PC-3 (cell line): ENCODE measurements around the gene ARHGDIB. TPM values are rescaled to one million over a fixed set of nuclear protein-coding genes. Genes with fewer than 3 reads are reported as not detected.

Experiments used
- ATAC-seq: fragments of 200-7000 bp; cut with Tn5 transposase; 2 replicates; pipeline ENCODE4 v1.9.1; 2020; ENCODE audit warnings: mild to moderate bottlenecking, moderate library complexity
- BruUV-seq: library from RNA; stranded (reverse); fragments of 400-500 nt; replicated peaks from 2 replicates; lab custom pipeline; 2021; lab: Mats Ljungman, UMichigan
- CTCF ChIA-PET: fragments of 300-600 bp; sonication (Branson Sonifier 250); formaldehyde crosslinking; loops from one replicate; lab custom pipeline; 2022; ENCODE audit warnings: antibody characterized with exemption; lab: Charles Lee
- POLR2A ChIA-PET: fragments of 300-600 bp; sonication (Branson Sonifier 250); formaldehyde crosslinking; loops from one replicate; lab custom pipeline; 2022; ENCODE audit warnings: antibody characterized with exemption; ENCODE audit not compliant: unreplicated experiment; lab: Charles Lee
- DNase-seq: peaks from one replicate; pipeline ENCODE4 v3.0.0-alpha.2; 2015
- H2AFZ ChIP-seq: fragments of 300-600 bp; sonication (generic); 2 replicates; pipeline ENCODE4 v1.6.0; 2016; ENCODE audit warnings: antibody characterized with exemption, low read length
- H3F3A ChIP-seq: fragments of 300-600 bp; sonication (generic); one replicate; pipeline ENCODE4 v1.6.0; 2017; ENCODE audit warnings: antibody characterized with exemption, low read length, control low read depth, mild to moderate bottlenecking; ENCODE audit not compliant: unreplicated experiment
- H3K27ac ChIP-seq: fragments of 300-600 bp; sonication (generic); 2 replicates; pipeline ENCODE4 v1.5.1; 2016; ENCODE audit warnings: mild to moderate bottlenecking, low read length
- H3K27me3 ChIP-seq: fragments of 300-600 bp; sonication (generic); 2 replicates; pipeline ENCODE4 v1.6.1; 2016; ENCODE audit warnings: low read length, mixed read lengths
- H3K36me3 ChIP-seq: fragments of 300-600 bp; sonication (generic); 2 replicates; pipeline ENCODE4 v1.6.1; 2016; ENCODE audit warnings: low read depth, mixed run types, low read length, mixed read lengths
- H3K4me1 ChIP-seq: fragments of 300-600 bp; sonication (generic); 2 replicates; pipeline ENCODE4 v1.5.1; 2016; ENCODE audit warnings: low read length; ENCODE audit not compliant: insufficient read depth
- H3K4me2 ChIP-seq: fragments of 300-600 bp; sonication (generic); 2 replicates; pipeline ENCODE4 v1.6.0; 2016; ENCODE audit warnings: low read length
- H3K4me3 ChIP-seq: fragments of 300-600 bp; sonication (generic); 2 replicates; pipeline ENCODE4 v1.5.1; 2016; ENCODE audit warnings: mild to moderate bottlenecking, low read length, mixed read lengths
- H3K79me2 ChIP-seq: fragments of 300-600 bp; sonication (generic); 2 replicates; pipeline ENCODE4 v1.6.1; 2017; ENCODE audit warnings: low read length, mixed read lengths
- H3K9ac ChIP-seq: fragments of 300-600 bp; sonication (generic); 2 replicates; pipeline ENCODE4 v1.6.0; 2016; ENCODE audit warnings: mild to moderate bottlenecking, low read length
- H3K9me2 ChIP-seq: fragments of 300-600 bp; sonication (generic); replicated peaks from 2 replicates; pipeline ENCODE4 v1.6.1; 2016; ENCODE audit warnings: mixed run types, low read length, mixed read lengths
- H3K9me3 ChIP-seq: fragments of 300-600 bp; sonication (generic); 2 replicates; pipeline ENCODE4 v1.6.1; 2016; ENCODE audit warnings: low read length, mixed read lengths
- H4K20me1 ChIP-seq: fragments of 300-600 bp; sonication (generic); 2 replicates; pipeline ENCODE4 v1.6.1; 2016; ENCODE audit warnings: low read length, mixed read lengths
- EZH2 ChIP-seq: fragments of 300-600 bp; sonication (generic); IDR thresholded peaks from one replicate; pipeline ENCODE4 v1.6.1; 2017; ENCODE audit warnings: antibody characterized with exemption, mild to moderate bottlenecking, low read length; ENCODE audit not compliant: unreplicated experiment
- EZH2phosphoT487 ChIP-seq: fragments of 300-600 bp; sonication (generic); IDR thresholded peaks from 2 replicates; pipeline ENCODE4 v1.6.1; 2018; ENCODE audit warnings: mild to moderate bottlenecking, antibody characterized with exemption, low read length, borderline replicate concordance
- intact Hi-C: fragments of 100-400 bp; cut with micrococcal nuclease; formaldehyde crosslinking; loops from 2 replicates; pipeline ENCODE4 v1.9.0; 2023
- total RNA-seq: library from RNA; depleted of rRNA; stranded (reverse); fragments of >200 nt; gene quantifications from 2 replicates; pipeline ENCODE4 v1.2.3, GENCODE V29; 2014
- TF ChIP-seq, protein P1 (sequence below): fragments of 300-600 bp; sonication (generic); conservative IDR thresholded peaks from 2 replicates; pipeline ENCODE4 v1.5.1; 2017; ENCODE audit warnings: antibody characterized with exemption, low read depth, mild to moderate bottlenecking, low read length

The ARHGDIB gene
- total RNA-seq, 1 experiment from 2014 or later, result 10.4 TPM

DNA sequence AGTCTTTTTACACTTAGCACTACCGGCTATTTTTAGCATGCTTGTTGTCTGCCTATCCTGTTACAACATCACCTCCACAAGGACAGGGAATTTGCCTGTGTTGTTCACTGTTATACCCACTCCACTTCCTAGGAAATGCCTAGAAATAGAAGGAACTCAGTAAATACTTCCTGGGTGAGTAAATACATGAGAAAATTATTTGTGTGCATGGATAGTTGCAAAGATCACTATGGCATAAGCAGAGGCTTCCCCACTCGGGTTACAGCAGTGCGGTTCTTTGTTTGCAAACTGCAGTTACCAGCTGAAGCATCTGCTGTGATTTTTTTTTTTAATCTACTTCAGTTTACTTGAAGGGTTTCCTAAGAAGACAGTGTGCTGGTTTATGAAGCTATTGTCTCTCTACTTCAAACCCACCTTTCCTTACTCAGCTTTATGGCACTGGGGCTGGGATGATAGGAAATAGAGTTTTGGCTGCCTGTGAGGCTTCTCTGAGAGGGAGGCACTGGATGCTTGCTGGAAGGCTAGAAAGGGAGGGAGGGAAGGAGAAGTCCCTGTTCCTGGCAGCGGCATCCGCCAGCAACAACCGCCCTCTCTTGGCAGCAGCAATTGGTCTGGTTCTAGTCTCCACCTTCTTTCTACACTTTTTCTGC is 40.5 kb upstream of the ARHGDIB start:
- CTCF ChIA-PET, result no interaction called here
- H3K27me3 ChIP-seq, result peaks cover 37% of the 10 kb centered on the region
- H3K27ac ChIP-seq, result no peak overlapping the region
- H3K79me2 ChIP-seq, result no peaks in the 10 kb centered on the region
- no peaks in the 10 kb centered on the region for H3F3A ChIP-seq
- H3K4me3 ChIP-seq, result no peak overlapping the region
- H3K9me3 ChIP-seq, result no peaks in the 10 kb centered on the region
- H3K4me1 ChIP-seq, result peaks cover 12% of the 10 kb centered on the region
- H2AFZ ChIP-seq, result no peak overlapping the region
- POLR2A ChIA-PET, result no interaction called here
- no peaks in the 10 kb centered on the region for H4K20me1 ChIP-seq
- BruUV-seq, result no TSS peak
- no peaks in the 10 kb centered on the region for H3K9me2 ChIP-seq
- no peak for DNase-seq
- TF ChIP-seq EZH2, result no peak
- intact Hi-C loops, result no loop called here
- H3K4me2 ChIP-seq, result no peak overlapping the region
- ATAC-seq, result no peak
- no peak overlapping the region for H3K9ac ChIP-seq
- H3K36me3 ChIP-seq, result no peaks in the 10 kb centered on the region

DNA sequence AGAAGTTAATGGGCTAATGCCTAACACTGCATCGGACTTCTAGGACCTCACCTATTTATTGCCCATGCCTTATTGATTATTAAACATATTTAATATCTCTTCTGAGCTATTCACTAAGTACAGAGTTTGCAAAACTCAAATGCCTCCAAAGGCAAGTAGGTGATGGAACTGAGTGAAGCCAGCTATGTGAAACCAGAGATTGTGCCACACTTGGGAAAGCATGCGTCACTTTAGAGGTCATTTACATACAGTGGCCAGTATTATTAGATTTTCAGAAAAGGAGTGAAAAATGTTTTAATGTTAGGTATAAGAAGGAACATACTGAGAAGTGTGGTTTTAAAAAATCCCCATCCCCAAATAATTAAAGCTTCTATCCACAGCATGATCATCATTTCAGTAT is 39.2 kb upstream of the ARHGDIB start:
- Histone ChIP-seq H3K9ac (no peak overlapping the region), H2AFZ (no peak overlapping the region), H4K20me1 (no peaks in the 10 kb centered on the region), H3K4me3 (no peak overlapping the region), H3K36me3 (no peaks in the 10 kb centered on the region), H3F3A (no peaks in the 10 kb centered on the region), H3K9me2 (no peaks in the 10 kb centered on the region), H3K27ac (no peak overlapping the region), H3K4me1 (peaks cover 12% of the 10 kb centered on the region), H3K9me3 (no peaks in the 10 kb centered on the region), H3K4me2 (no peak overlapping the region), H3K27me3 (peaks cover 28% of the 10 kb centered on the region), H3K79me2 (no peaks in the 10 kb centered on the region)
- TF ChIP-seq, protein P1, sequence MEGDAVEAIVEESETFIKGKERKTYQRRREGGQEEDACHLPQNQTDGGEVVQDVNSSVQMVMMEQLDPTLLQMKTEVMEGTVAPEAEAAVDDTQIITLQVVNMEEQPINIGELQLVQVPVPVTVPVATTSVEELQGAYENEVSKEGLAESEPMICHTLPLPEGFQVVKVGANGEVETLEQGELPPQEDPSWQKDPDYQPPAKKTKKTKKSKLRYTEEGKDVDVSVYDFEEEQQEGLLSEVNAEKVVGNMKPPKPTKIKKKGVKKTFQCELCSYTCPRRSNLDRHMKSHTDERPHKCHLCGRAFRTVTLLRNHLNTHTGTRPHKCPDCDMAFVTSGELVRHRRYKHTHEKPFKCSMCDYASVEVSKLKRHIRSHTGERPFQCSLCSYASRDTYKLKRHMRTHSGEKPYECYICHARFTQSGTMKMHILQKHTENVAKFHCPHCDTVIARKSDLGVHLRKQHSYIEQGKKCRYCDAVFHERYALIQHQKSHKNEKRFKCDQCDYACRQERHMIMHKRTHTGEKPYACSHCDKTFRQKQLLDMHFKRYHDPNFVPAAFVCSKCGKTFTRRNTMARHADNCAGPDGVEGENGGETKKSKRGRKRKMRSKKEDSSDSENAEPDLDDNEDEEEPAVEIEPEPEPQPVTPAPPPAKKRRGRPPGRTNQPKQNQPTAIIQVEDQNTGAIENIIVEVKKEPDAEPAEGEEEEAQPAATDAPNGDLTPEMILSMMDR, result no peak
- TF ChIP-seq EZH2, result no peak
- no peak for TF ChIP-seq EZH2phosphoT487
- BruUV-seq, result no TSS peak
- ATAC-seq (no peak), DNase-seq (no peak)
- ChIA-PET POLR2A (no interaction called here), CTCF (no interaction called here)
- intact Hi-C loops, result no loop called here

DNA sequence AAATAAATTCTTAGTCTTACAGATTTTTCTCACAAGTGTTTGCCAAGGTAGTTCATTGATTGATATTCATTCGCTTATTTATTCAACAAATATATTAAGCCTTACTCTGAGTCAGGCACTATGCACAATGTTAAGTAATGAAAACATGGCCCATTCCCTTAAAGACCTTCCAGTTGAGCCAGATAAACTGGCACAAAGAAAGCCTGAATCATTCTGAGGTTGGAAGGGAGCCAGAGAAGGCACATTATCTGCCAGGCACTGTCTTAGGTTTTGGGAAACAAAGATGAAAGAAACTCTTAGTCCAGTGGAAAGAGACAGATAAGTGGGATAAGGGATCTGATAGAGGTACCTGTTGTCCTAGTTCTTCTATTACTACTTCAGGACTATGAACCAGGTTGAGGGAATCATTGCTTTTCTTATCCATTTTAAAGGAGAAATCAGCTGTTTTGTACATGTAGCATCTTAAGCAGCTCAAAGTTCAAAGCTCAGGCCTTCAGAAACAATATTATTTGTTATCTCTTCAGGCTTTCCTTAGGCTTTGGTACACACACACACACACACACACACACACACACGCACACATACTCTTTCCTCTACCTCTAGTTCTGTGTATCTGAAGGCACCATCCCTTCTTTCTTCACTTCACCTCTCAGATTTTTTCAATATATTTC is 38.4 kb upstream of the ARHGDIB start:
- ATAC-seq, result peak; percentile 50

More for the DNA sequence above, 38.4 kb upstream of the ARHGDIB start:
- intact Hi-C loops, result no loop called here
- Histone ChIP-seq H2AFZ (no peak overlapping the region), H3K4me1 (peaks cover 12% of the 10 kb centered on the region), H3K4me3 (no peak overlapping the region), H3K9ac (no peak overlapping the region), H3K4me2 (peak overlapping the region; percentile 40; the same call in 1 of the 2 replicates), H3K27ac (no peak overlapping the region), H3K27me3 (peaks cover 22% of the 10 kb centered on the region), H3K79me2 (no peaks in the 10 kb centered on the region), H3F3A (no peaks in the 10 kb centered on the region), H3K9me3 (no peaks in the 10 kb centered on the region), H3K9me2 (no peaks in the 10 kb centered on the region), H3K36me3 (no peaks in the 10 kb centered on the region), H4K20me1 (no peaks in the 10 kb centered on the region)
- ChIA-PET CTCF (no interaction called here), POLR2A (no interaction called here)
- BruUV-seq, result no TSS peak
- DNase-seq, result peak; percentile 81
- TF ChIP-seq, protein P1, result no peak
- TF ChIP-seq EZH2phosphoT487 (no peak), EZH2 (no peak)
